HepG2 (cell line): ENCODE results near the gene KRTAP12-1. TPM values are rescaled to one million over a fixed set of nuclear protein-coding genes. Genes with fewer than 3 reads are reported as not detected.
"Not testable (repeated sequence)": the region's sequence is repeated elsewhere in the genome, so short reads cannot be mapped to it uniquely, and the experiment has no call there.

Experiments
- ATAC-seq: fragments of 200-7000 bp; cut with Tn5 transposase; 3 replicates; pipeline ENCODE4 v1.9.1; 2020; ENCODE audit warnings: mild to moderate bottlenecking, moderate library complexity
- BruUV-seq: library from RNA; stranded (reverse); fragments of 400-500 nt; replicated peaks from 2 replicates; lab custom pipeline; 2021; lab: Mats Ljungman, UMichigan
- CTCF ChIA-PET: fragments of 300-600 bp; formaldehyde crosslinking; extraction: SDS; loops from one replicate; lab custom pipeline; 2021; ENCODE audit warnings: low total read pairs, inconsistent platforms, low intra/inter-chr PET ratio; lab: Yijun Ruan, JAX
- POLR2A ChIA-PET: fragments of 350-600 bp; sonication (Branson Sonifier 250); formaldehyde crosslinking; loops from one replicate; lab custom pipeline; 2020; ENCODE audit warnings: antibody characterized with exemption, inconsistent platforms; lab: Yijun Ruan, JAX
- DNase-seq: peaks from one replicate; pipeline ENCODE4 v3.0.0-alpha.2; 2015; ENCODE audit warnings: low spot score
- FAIRE-seq: peaks from 3 replicates; lab custom pipeline; 2011; peaks lifted over from hg19 to GRCh38; lab: Jason Lieb, UNC
- H2AFZ ChIP-seq: one replicate; pipeline ENCODE4 v1.6.1; 2011; ENCODE audit warnings: low read length, inconsistent platforms
- H3K27ac ChIP-seq: fragments of 300-600 bp; 3 replicates; pipeline ENCODE4 v1.8.0; 2011; ENCODE audit warnings: mixed run types, mild to moderate bottlenecking, mixed read lengths, low read length, inconsistent platforms; ENCODE audit not compliant: insufficient read depth; ENCODE audit errors: extremely low read length
- H3K27me3 ChIP-seq, 2 experiments: fragments of 200-600 bp in 1 of 2; 2 replicates in 1 of 2; 3 replicates in 1 of 2; pipeline versions ENCODE4 v1.6.0 to v1.8.0; 2011; ENCODE audit warnings: low read length in 2 of 2, mild to moderate bottlenecking in 2 of 2, moderate library complexity in 2 of 2, inconsistent platforms in 1 of 2; ENCODE audit not compliant: insufficient read depth in 2 of 2, control insufficient read depth in 1 of 2
- H3K36me3 ChIP-seq, 2 experiments: fragments of 200-600 bp in 1 of 2; replicated peaks in 1 of 2; 2 replicates in 1 of 2; 3 replicates in 1 of 2; pipeline versions ENCODE4 v1.5.1 to v1.8.0; 2011; ENCODE audit warnings: low read length in 2 of 2, inconsistent platforms in 1 of 2; ENCODE audit not compliant: insufficient read depth in 2 of 2, control insufficient read depth in 1 of 2
- H3K4me1 ChIP-seq: 2 replicates; pipeline ENCODE4 v1.5.1; 2012; ENCODE audit warnings: low read length, inconsistent platforms; ENCODE audit not compliant: insufficient read depth
- H3K4me2 ChIP-seq: 2 replicates; pipeline ENCODE4 v1.6.0; 2011; ENCODE audit warnings: low read depth, low read length, inconsistent platforms
- H3K4me3 ChIP-seq, 3 experiments: fragments of 200-600 bp in 1 of 3; sonication (generic), shearing (Covaris generic) in 1 of 3; replicated peaks in 1 of 3; 2 replicates each; pipeline ENCODE4 v1.5.1; 2011 to 2016; ENCODE audit warnings: low read length in 3 of 3, inconsistent platforms in 2 of 3, low read depth in 2 of 3, mild to moderate bottlenecking in 2 of 3, control low read depth in 1 of 3, mixed read lengths in 1 of 3; ENCODE audit not compliant: insufficient read depth in 1 of 3
- H3K79me2 ChIP-seq: one replicate; pipeline ENCODE4 v1.6.1; 2011; ENCODE audit warnings: low read length, inconsistent platforms; ENCODE audit not compliant: insufficient read depth
- H3K9ac ChIP-seq: 2 replicates; pipeline ENCODE4 v1.6.0; 2011; ENCODE audit warnings: mild to moderate bottlenecking, low read depth, low read length, inconsistent platforms; ENCODE audit not compliant: insufficient read depth
- H3K9me3 ChIP-seq: 2 replicates; pipeline ENCODE4 v1.5.1; 2012; ENCODE audit warnings: mild to moderate bottlenecking, low read length
- H4K20me1 ChIP-seq: 2 replicates; pipeline ENCODE4 v1.6.0; 2011; ENCODE audit warnings: inconsistent platforms, mild to moderate bottlenecking, low read length, moderate library complexity; ENCODE audit not compliant: insufficient read depth
- AGO1 ChIP-seq: fragments of 200-400 bp; formaldehyde crosslinking; IDR thresholded peaks from 2 replicates; pipeline ENCODE4 v1.6.1; 2017; ENCODE audit warnings: mild to moderate bottlenecking, low read depth, low read length, moderate library complexity; ENCODE audit not compliant: poor library complexity, severe bottlenecking
- DNMT1 ChIP-seq: sonication (generic); formaldehyde crosslinking; IDR thresholded peaks from 2 replicates; pipeline ENCODE4 v1.5.1; 2020; ENCODE audit warnings: mild to moderate bottlenecking, missing genetic modification reagents
- ELF4 ChIP-seq: sonication (generic); formaldehyde crosslinking; IDR thresholded peaks from 2 replicates; pipeline ENCODE4 v1.5.0; 2020; ENCODE audit warnings: missing genetic modification reagents, mild to moderate bottlenecking, moderate library complexity, borderline replicate concordance
- MYC ChIP-seq: sonication (generic); formaldehyde crosslinking; IDR thresholded peaks from 2 replicates; pipeline ENCODE4 v1.9.0; 2021; ENCODE audit warnings: missing genetic modification reagents, borderline replicate concordance
- NRL ChIP-seq: sonication (generic); formaldehyde crosslinking; IDR thresholded peaks from 2 replicates; pipeline ENCODE4 v1.5.0; 2020; ENCODE audit warnings: missing genetic modification reagents, mild to moderate bottlenecking, moderate library complexity, borderline replicate concordance
- RFX3 ChIP-seq: IDR thresholded peaks from 2 replicates; pipeline ENCODE4 v1.6.1; 2016; ENCODE audit warnings: missing biosample characterization, missing genetic modification reagents
- SP2 ChIP-seq: sonication (generic); formaldehyde crosslinking; IDR thresholded peaks from 2 replicates; pipeline ENCODE4 v1.5.1; 2020; ENCODE audit warnings: mild to moderate bottlenecking, missing genetic modification reagents
- ZBED4 ChIP-seq: sonication (generic); formaldehyde crosslinking; IDR thresholded peaks from 2 replicates; pipeline ENCODE4 v1.4.0; 2020; ENCODE audit warnings: missing genetic modification reagents, borderline replicate concordance
- ZKSCAN5 ChIP-seq: sonication (generic); formaldehyde crosslinking; IDR thresholded peaks from 2 replicates; pipeline ENCODE4 v1.5.1; 2020; ENCODE audit warnings: mild to moderate bottlenecking, missing genetic modification reagents
- ZNF629 ChIP-seq: sonication (generic); formaldehyde crosslinking; conservative IDR thresholded peaks from 2 replicates; pipeline ENCODE4 v1.5.0; 2020; ENCODE audit warnings: missing genetic modification reagents
- WGBS: methylation state at CpG from one replicate; pipeline ENCODE4 v1.1.6; 2017; ENCODE audit warnings: low lambda C conversion rate; 5-methylcytosine and 5-hydroxymethylcytosine counted together
- in situ Hi-C: cut with HindIII; loops from 2 replicates; pipeline ENCODE4 v1.10.0; 2017; ENCODE audit warnings: low pct_unique_long_range_greater_than_20kb; ENCODE audit not compliant: extremely low pct_ligation_motif_present
- intact Hi-C: fragments of 100-400 bp; cut with micrococcal nuclease; formaldehyde crosslinking; loops from one replicate; pipeline ENCODE4 v1.10.0; 2022; ENCODE audit not compliant: unreplicated experiment
- polyA plus RNA-seq, 8 experiments: library from polyadenylated mRNA; depleted of rRNA in 3 of 8; stranded (reverse) in 7 of 8; unstranded in 1 of 8; fragments of >200 nt; fragmentation: Illumina TruSeq in 4 of 8; extraction: Trizol in 4 of 8; gene quantifications; 2 replicates each; pipeline versions ENCODE4 v1.2.1 to v1.2.3, GENCODE V29; 2011 to 2016; ENCODE audit warnings: low read depth in 4 of 8, missing spikeins in 1 of 8, mixed read lengths in 1 of 8; ENCODE audit not compliant: insufficient read depth in 1 of 8
- total RNA-seq, 5 experiments: library from RNA; depleted of rRNA; stranded (reverse); fragments of >200 nt; fragmentation: Illumina TruSeq; extraction: Trizol; gene quantifications; 2 replicates each; pipeline ENCODE4 v1.2.3, GENCODE V29; 2016; ENCODE audit warnings: low read depth in 1 of 5

The KRTAP12-1 gene
- total and polyA plus RNA-seq, 2 of the 13 experiments (the other 11 are each of a cell fraction or from before 2014, with no cell fraction given), result not detected

GRCh38 chr21:44664691-44665090, 17.3 kb downstream of the KRTAP12-1 start:
- no peak overlapping the region for H2AFZ ChIP-seq
- no peaks in the 10 kb centered on the region for H3K4me1 ChIP-seq
- TF ChIP-seq ZNF629, result no peak
- TF ChIP-seq NRL, result no peak
- no peak for TF ChIP-seq DNMT1 (CRISPR knock-in tag)
- TF ChIP-seq ELF4 (CRISPR knock-in tag), result no peak
- TF ChIP-seq ZKSCAN5 (CRISPR knock-in tag), result no peak
- no peak for TF ChIP-seq AGO1
- no peak for TF ChIP-seq SP2
- no peak for TF ChIP-seq MYC (CRISPR knock-in tag)
- TF ChIP-seq RFX3, result no peak
- no peak for TF ChIP-seq ZBED4 (CRISPR knock-in tag)
- BruUV-seq, result no TSS peak
- intact Hi-C loops, result no loop called here
- no peak overlapping the region for H3K4me3 ChIP-seq
- no peak for ATAC-seq
- H3K27me3 ChIP-seq, result no peaks in the 10 kb centered on the region; a peak in 1 of 5 replicates
- no peaks in the 10 kb centered on the region for H3K79me2 ChIP-seq
- POLR2A ChIA-PET, result no interaction called here
- no peak for DNase-seq
- no peak overlapping the region for H3K4me2 ChIP-seq
- H3K9me3 ChIP-seq, result no peaks in the 10 kb centered on the region
- CTCF ChIA-PET, result no interaction called here
- 21% methylated on average over 4 of the region's 5 CpGs for WGBS
- H3K36me3 ChIP-seq, result no peaks in the 10 kb centered on the region
- H3K27ac ChIP-seq, result no peak overlapping the region
- no peak for FAIRE-seq
- in situ Hi-C loops, result no loop called here
- no peak overlapping the region for H3K9ac ChIP-seq
- H4K20me1 ChIP-seq, result no peaks in the 10 kb centered on the region

- POLR2A ChIA-PET, H3K4me3 ChIP-seq, H3K79me2 ChIP-seq, H2AFZ ChIP-seq, FAIRE-seq, DNase-seq, CTCF ChIA-PET, H4K20me1 ChIP-seq, H3K27me3 ChIP-seq, intact Hi-C loops, H3K9ac ChIP-seq, BruUV-seq, H3K27ac ChIP-seq, H3K4me1 ChIP-seq, in situ Hi-C loops, ATAC-seq, H3K9me3 ChIP-seq, H3K4me2 ChIP-seq, H3K36me3 ChIP-seq: not testable (repeated sequence)
- 41% methylated on average over 7 of the region's 7 CpGs for WGBS
Observed at GRCh38 chr21:44661567-44661966, 20.4 kb downstream of the KRTAP12-1 start.
